Activated effector memory CD4-positive, alpha-beta T cell treated with Interleukin-2 at 50 U/mL for 16 hours (primary cell): Measurements from ENCODE around the gene HMGN2.
"Not testable (repeated sequence)": the region's sequence is repeated elsewhere in the genome, so short reads cannot be mapped to it uniquely, and the experiment has no call there.

Experiments
- DNase-seq: peaks from one replicate; pipeline ENCODE4 v3.0.0-alpha.2; 2020

The HMGN2 gene

DNA sequence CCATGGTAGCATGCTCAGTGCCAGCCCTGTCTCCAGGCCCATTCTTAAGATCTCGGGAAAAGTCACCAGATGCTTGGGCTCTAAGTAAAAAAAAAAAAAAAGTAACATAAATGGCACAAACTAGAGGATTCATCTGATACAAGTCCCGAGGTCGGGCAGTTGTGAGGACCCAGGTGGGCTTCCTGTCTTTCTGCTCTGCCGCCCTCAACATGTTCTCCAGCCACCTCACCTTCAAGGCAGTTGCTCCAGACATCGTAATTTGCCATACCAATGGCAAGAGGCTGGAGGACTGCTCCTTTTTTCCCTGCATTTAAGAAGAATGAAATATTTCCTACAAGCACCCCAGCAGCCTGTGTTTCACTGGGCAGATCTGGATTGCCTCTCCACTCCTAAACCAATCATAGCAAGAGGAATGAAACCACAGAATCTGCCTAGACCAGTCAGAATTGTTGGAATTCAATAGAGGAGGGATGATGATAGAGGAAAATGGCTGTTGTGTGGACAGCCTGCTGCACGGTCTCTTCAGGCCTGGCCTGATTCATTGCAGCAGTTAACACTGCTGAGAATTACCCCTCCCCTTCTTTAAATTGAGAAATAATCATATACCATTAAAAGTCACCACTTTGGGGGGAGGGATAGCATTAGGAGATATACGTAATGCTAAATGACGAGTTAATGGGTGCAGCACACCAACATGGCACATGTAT lies 5.4 kb downstream of the HMGN2 start:
- DNase-seq, result no peak

DNA sequence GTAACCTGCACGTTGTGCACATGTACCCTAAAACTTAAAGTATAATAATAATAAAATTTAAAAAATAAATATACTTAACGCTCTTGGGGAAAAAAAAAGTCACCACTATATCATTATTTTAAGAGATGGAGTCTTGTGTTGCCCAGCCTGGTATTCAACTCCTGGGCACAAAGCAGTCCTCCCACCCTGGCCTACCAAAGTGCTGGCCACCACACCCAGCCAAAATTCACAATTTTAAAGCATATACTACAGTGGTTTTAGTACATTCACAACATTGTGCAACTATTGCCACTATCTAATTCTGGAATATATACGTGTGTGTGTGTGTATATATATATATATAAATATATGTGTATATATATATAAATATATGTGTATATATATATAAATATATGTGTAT lies 5.9 kb downstream of the HMGN2 start:
- no peak for DNase-seq

DNA sequence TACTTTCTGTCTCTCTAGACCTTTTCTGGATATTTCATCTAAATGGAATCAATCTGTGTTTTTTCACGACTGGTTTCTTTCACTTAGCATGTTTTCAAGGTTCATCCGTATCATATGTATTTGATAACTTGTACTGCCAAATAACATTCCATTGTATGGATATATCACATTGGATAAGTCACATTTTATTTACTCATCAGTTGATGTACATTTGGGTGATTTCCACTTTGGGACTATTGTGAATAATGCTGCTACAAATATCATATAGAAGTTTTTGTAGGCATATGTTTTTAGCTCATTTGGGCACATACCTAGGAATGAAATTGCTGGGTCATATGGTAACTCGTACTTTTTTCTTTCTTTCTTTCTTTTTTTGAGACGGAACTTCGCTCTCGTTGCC lies 6.7 kb downstream of the HMGN2 start:
- DNase-seq, result no peak

DNA sequence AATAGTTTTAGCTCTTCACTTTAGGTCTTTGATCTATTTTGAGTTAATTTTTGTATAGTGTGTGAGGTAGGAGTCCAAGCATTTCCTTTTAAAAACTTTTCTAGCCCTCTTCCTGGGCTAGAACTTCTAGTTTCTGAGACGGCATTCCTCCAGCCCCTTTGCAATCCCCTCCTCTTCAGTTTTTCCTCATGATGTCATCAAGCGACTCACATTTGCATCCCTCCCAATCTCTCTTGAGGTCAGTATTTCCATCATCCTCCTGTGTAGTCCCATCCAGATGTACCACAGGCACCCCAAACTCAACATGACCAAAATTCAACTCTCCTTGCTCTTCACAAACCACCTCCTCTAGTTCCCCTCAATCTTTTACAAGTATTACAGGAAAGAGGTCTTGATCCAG lies 10.7 kb downstream of the HMGN2 start:
- DNase-seq, result no peak

DNA sequence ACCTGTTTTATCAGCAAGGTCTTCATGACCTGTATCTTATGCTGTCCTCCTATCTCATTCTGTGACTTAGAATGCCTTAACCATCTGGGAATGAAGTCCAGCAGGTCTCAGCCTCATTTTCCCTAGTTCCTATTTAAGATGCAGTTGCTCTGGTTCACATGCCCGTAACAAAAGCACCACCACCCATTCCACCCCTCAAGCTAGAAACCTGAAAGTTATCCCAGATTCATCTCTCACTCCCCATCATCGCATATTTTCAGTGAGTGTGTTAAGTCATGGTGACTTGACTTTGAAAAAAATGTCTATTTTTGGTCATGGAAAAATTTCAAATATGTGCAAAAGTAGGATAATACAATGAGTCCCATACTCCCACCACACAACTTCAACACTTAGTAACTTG lies 11.7 kb downstream of the HMGN2 start:
- no peak for DNase-seq

DNA sequence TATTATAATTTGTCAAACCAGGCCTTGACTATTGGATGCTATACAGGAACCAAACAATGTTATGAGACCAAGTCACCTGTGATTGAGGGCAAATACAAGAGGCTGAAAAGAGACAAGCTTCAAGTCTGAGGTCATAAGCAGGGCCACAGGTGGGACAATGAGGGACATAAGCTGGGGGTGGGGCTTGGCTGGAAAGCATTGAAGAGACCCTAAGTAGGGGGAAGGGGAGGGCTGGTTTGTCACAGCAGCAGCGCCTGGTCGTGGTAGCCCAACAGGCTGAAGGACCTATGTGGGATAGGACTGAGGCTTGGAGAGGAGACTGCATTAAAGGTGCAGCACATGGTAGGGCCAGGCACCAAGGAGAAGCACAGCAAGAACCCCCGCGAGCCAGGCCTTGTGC lies 17.9 kb downstream of the HMGN2 start:
- no peak for DNase-seq

DNA sequence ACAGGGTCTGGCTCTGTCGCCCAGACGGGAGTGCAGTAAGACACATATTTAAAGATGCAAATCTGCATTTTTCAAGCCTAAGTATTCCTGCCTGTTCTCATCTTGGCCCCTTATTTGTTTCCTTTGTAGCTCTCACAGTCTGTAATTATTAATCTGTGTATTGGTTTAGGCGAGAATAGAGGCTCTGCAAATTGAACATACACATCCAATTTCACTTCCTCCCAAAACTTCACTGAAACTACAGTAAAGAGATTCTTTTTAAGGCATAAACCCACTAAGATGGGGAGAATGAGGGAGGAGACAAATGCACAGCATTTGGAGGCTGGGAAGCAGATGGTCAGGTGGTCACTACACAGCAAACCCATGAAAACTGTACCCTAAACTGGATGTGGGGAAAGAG lies 21.0 kb downstream of the HMGN2 start:
- no peak for DNase-seq

DNA sequence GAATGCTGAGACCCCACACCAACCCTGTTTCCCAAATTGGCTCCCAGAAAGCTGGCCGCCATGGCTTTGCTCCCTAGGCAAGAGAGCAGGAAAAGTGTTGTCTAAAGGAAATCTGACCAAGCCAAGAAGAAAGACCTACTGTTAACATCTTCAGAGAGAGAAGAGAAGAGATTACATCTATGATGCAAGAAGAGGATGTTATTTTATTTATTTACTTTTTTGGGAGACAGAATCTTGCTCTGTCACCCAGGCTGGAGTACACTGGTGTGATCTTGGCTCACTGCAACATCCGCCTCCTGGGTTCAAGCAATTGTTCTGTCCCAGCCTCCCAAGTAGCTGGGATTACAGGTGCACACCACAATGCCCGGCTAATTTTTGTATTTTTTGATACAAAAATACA lies 21.7 kb downstream of the HMGN2 start:
- no peak for DNase-seq

DNA sequence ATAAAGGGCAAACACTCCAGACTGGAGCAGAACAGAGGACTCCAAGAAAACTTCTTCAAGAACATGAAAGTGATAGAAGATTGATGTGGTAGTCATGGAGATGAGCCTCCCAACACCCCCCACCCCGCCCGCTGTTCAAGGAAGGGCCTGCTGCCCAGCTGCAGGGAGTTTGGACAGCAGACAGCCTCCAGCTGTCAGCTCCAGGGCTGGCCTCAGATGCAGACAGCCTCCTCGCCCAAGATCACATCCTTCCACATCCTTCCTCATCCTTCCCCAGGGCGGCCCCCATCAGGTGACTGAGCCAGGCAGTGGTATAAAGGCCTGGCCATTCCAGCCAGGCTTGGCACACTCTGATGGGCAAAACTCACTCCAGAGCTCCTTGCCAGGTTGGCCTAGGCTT lies 24.6 kb downstream of the HMGN2 start:
- DNase-seq, result no peak

DNA sequence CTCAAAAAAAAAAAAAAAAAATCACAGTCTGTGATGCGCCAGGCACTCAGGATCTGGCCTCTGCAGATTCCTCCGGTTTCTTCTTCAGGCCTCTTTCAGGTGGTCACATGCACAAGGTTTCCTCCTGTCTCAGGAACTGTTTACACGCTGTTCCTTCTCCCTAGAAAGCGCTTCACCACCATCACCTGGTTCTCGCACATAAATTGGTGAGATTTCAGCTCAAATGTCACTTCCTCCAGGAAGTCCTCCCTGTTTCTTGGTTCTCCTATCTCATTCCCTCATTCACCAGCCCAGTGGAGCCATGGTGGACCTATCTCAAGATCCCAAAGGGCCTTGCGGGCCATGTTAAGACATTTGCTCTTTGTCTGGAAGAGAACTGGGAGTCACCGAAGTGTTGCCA lies 26.7 kb downstream of the HMGN2 start:
- no peak for DNase-seq

DNA sequence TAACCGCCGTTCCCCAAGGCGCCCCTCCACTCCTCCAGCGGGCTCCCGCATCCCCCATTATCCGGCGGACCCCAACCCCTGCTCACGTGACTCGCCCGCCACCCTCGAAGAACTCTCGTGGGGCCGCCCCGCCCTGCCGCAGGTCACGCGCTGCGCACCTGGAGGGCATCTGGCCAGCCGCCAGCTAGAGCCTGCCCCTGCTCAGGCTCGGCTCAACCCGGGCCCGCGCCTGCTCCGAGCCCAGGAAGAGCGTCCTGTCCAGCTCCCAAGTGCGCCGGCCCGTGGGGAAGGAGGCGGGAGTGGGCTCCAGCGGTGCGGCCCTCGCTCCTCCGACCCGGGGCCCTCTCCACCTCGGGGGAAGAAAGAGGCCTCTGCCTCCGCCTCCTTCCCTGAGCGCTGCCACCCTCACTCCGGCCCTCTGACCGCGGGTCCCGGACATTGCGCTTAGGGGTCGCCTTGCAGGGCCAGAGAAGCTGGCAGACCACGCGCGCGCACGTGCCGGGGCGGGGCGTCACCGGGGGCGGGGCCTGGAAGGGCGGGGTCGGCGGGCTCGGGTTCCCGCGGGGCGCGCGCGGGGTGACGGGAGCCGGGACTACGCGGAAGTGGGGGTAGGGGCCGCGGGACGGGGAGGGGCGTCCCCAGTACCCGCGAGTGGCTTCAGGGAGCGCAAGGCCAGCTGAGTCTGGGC lies 28.4 kb downstream of the HMGN2 start:
- DNase-seq, result peak; percentile 87

DNA sequence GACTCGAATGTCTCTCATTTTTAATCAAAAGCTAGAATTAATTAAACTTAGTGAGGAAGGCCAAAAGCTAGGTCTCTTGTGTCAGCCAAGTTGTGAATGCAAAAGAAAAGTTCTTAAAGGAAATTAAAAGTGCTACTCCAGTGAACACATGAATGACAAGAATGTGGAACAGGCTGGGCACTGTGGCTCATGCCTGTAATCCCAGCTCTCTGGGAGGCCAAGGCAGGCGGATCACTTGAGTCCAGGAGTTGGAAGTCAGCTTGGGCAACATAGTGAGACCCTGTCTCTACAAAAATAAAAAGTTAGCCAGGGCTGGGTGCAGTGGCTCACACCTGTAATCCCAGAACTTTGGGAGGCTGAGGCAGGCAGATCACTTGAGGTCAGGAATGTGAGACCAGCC lies 38.5 kb downstream of the HMGN2 start:
- not testable (repeated sequence) for DNase-seq

DNA sequence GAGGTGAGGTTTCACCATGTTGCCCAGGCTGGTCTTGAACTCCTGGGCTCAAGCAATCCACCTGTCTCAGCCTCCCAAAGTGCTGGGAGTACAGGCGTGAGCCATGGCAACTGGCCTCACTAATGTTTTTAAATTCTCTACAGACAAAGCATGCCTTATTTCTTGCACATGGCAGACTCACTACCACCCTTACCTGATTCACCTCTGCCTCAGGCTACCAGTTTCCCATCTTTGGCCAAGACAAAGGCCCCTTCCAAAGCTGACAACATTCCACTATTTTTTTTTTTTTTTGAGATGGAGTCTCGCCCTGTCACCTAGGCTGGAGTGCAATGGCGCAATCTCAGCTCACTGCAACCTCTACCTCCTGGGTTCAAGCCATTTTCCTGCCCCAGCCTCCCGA lies 43.6 kb downstream of the HMGN2 start:
- DNase-seq, result not testable (repeated sequence)

DNA sequence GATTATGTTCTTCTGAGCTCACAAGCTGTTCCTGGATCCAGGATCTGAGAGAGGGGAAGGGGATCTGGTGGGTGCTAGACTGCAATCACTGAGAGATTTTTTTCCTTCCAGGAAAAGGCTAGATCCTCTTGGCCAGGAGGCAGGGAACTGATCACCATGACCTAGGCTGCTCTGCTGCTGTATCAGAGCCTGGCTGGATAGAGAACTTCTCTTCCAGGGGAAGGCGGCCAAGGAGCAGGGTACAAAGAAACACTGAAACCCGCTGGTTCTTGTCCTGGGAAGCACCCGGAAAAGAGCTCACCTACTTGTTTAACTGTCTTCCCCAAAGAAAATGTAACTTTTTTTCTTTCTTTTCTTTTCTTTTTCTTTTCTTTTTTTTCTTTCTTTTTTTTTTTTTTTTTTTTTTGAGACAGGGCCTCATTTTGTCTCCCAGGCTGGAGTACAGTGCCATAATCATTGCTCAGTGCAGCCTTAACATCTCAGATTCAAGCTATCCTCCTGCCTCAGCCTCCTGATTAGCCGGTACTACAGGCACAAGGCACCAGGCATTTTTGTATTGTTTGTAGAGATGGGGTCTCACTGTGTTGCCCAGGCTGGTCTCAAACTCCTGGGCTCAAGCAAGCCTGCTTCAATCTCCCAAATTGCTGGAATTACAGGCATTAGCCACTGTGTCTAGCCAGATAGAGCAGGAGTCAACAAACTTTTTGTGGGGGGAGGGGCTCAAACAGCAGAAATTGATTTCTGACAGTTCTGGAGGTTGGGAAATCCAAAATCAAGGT lies 44.9 kb downstream of the HMGN2 start:
- no peak for DNase-seq

DNA sequence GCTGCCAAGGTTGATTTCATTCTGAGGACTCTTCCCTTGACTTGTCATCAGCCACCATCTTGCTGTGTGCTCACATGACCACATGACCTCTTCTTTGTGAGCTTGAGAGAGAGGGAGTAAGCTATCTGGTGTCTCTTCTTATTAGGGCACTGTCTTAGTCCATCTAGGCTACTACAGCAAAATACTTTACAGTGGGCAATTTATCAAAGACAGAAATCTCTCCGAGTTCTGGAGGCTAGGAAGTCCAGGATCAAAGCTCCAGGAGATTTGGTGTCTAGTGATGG lies 45.5 kb downstream of the HMGN2 start:
- no peak for DNase-seq

DNA sequence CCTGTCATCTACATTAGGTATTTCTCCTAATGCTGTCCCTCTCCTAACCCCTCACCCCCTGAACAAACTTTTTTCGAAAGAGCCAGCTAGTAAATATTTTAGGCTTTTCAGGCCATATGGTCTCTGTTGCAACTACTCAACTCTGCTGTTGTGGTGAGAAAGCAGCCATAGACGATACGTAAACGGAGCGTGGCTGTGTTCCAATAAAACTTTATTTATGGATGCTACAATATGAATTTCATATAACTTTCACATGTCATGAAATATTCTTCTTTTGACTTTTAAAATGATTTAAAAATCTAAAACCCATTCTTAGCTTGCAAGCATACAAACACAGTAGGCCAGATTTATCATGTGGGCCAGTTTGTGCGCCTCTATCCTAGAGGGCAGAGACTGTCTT lies 46.1 kb downstream of the HMGN2 start:
- no peak for DNase-seq

DNA sequence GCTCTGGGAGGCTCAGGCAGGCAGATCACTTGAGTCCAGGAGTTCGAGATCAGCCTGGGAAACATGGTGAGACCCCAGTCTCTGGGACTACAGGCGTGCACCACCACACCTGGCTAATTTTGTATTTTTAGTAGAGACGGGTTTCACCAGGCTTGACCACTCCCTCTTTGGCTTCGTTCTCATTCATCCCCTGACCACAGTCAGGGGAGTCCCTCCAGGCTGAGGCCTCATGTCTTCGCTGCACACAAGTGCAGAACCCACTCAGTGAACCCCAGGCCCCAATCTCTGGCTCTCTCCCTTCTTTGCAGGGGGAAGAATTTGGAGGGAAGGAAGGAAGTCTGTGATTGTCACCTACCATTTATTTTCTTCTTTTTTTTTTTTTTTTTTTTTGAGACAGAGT lies 48.1 kb downstream of the HMGN2 start:
- DNase-seq, result no peak

DNA sequence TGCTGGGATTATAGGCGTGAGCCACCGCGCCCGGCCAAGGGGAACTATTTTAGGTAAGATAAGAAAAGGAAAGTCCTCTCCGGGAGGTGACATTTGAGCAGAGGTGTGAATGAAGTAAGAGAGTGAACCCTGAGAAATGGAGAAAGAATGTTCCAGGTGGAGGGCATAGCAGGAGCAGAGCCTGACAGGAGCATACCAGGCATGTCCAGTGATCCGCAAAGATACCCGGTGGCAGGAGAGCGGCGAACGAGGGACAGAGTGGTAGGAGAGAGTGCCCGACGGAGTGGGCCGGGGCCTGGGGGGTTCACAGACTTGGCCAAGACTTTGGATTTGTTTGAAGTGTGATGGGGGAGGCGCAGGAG lies 49.4 kb downstream of the HMGN2 start:
- DNase-seq, result no peak

DNA sequence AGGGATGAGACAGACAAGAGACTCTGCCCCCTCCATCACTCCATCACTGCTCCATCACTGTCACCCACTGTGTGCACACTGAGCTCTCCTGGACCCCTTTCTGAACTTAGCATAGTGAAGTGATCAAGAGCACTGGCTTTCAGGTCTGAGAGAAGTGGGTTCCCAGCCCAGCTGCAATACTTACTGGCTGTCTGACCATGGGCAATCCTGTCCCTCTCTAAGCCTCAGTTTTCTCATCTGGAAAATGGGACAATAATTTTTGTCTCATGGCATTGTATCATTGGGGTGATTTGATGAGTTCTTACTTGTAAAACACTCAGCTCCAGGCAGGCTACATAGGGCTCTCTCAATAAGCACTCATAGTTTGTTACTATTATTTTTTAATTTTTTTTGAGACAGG lies 49.8 kb downstream of the HMGN2 start:
- DNase-seq, result no peak

DNA sequence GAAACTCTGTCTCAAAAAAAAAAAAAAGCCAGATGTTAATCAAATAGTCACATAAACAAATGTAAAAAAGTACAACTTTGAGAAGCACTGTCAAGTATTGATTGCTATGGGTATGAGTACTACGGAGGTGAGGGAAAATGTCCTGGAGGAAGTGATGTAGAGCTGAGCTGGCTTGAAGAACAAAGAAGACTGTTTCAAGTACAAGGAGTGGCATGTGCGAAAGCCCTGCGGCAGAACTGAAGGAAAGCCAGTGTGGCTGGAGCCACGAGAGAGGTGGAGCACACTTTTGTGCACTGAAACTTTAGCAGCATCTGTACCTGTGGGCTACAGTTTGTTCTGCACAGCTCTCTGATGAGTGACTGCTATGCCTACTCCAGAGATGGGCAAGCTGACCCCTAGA lies 51.9 kb downstream of the HMGN2 start:
- DNase-seq, result no peak
